ENCODE results near the gene HSD17B10.

The HSD17B10 gene

GRCh38 chrX:53481093-53481492 lies 46.9 kb upstream of the HSD17B10 start:
- Histone ChIP-seq H3K4me3 (ENCODE audit: low read depth, low read length, poor library complexity, severe bottlenecking) (no peak overlapping the region), H3K9me3 (ENCODE audit: low read length) (no peaks in the 10 kb centered on the region), H3K27me3 (ENCODE audit: insufficient read depth, low read length) (no peaks in the 10 kb centered on the region), H3K27ac (ENCODE audit: low read depth, low read length, poor library complexity, severe bottlenecking) (no peak overlapping the region), H3F3A (ENCODE audit: insufficient read depth, low read length) (no peaks in the 10 kb centered on the region), H3K4me1 (ENCODE audit: insufficient read depth, low read length, severe bottlenecking) (no peaks in the 10 kb centered on the region), H4K20me1 (ENCODE audit: insufficient read depth, low read length) (no peaks in the 10 kb centered on the region), H3K4me2 (ENCODE audit: low read length) (no peak overlapping the region), H3K79me2 (ENCODE audit: insufficient read depth, low read length) (no peaks in the 10 kb centered on the region), H3K9me2 (ENCODE audit: low read depth, low read length) (no peaks in the 10 kb centered on the region), H3K9ac (ENCODE audit: low read length) (no peak overlapping the region), H3K36me3 (ENCODE audit: insufficient read depth, low read length) (no peaks in the 10 kb centered on the region), H2AFZ (ENCODE audit: low read length) (no peak overlapping the region)
- TF ChIP-seq EZH2 (IDR thresholded peaks at IDR 0.05; ENCODE audit: borderline replicate concordance, low read length) = no peak
- TF ChIP-seq CTCF (IDR thresholded peaks at IDR 0.05; ENCODE audit: low read length) = peak; percentile 39; the same call in 1 of the 2 replicates

- no peak for TF ChIP-seq CTCF (IDR thresholded peaks at IDR 0.05; ENCODE audit: low read length)
- no peak for TF ChIP-seq EZH2 (IDR thresholded peaks at IDR 0.05; ENCODE audit: borderline replicate concordance, low read length)
- no peaks in the 10 kb centered on the region for H3K27me3 ChIP-seq (ENCODE audit: insufficient read depth, low read length)
- H3K79me2 ChIP-seq (ENCODE audit: insufficient read depth, low read length) = no peaks in the 10 kb centered on the region
- no peaks in the 10 kb centered on the region for H3K4me1 ChIP-seq (ENCODE audit: insufficient read depth, low read length, severe bottlenecking)
- no peak overlapping the region for H3K4me3 ChIP-seq (ENCODE audit: low read depth, low read length, poor library complexity, severe bottlenecking)
- no peaks in the 10 kb centered on the region for H4K20me1 ChIP-seq (ENCODE audit: insufficient read depth, low read length)
- H3K36me3 ChIP-seq (ENCODE audit: insufficient read depth, low read length) = no peaks in the 10 kb centered on the region
- no peaks in the 10 kb centered on the region for H3K9me2 ChIP-seq (ENCODE audit: low read depth, low read length)
- no peak overlapping the region for H3K9ac ChIP-seq (ENCODE audit: low read length)
- H3K27ac ChIP-seq (ENCODE audit: low read depth, low read length, poor library complexity, severe bottlenecking) = no peak overlapping the region
- H2AFZ ChIP-seq (ENCODE audit: low read length) = no peak overlapping the region
- no peak overlapping the region for H3K4me2 ChIP-seq (ENCODE audit: low read length)
- no peaks in the 10 kb centered on the region for H3F3A ChIP-seq (ENCODE audit: insufficient read depth, low read length)
- no peaks in the 10 kb centered on the region for H3K9me3 ChIP-seq (ENCODE audit: low read length)
Observed at GRCh38 chrX:53479301-53479700, 45.1 kb upstream of the HSD17B10 start.

GRCh38 chrX:53476371-53476770 lies 42.2 kb upstream of the HSD17B10 start:
- no peak overlapping the region for H2AFZ ChIP-seq (ENCODE audit: low read length)
- TF ChIP-seq CTCF (IDR thresholded peaks at IDR 0.05; ENCODE audit: low read length) = no peak
- no peak for TF ChIP-seq EZH2 (IDR thresholded peaks at IDR 0.05; ENCODE audit: borderline replicate concordance, low read length)
- no peaks in the 10 kb centered on the region for H3K9me2 ChIP-seq (ENCODE audit: low read depth, low read length)
- no peaks in the 10 kb centered on the region for H3K4me1 ChIP-seq (ENCODE audit: insufficient read depth, low read length, severe bottlenecking)
- no peaks in the 10 kb centered on the region for H3K27me3 ChIP-seq (ENCODE audit: insufficient read depth, low read length)
- no peaks in the 10 kb centered on the region for H3F3A ChIP-seq (ENCODE audit: insufficient read depth, low read length)
- H3K36me3 ChIP-seq (ENCODE audit: insufficient read depth, low read length) = no peaks in the 10 kb centered on the region
- H4K20me1 ChIP-seq (ENCODE audit: insufficient read depth, low read length) = no peaks in the 10 kb centered on the region
- H3K9ac ChIP-seq (ENCODE audit: low read length) = no peak overlapping the region
- H3K4me2 ChIP-seq (ENCODE audit: low read length) = no peak overlapping the region
- H3K27ac ChIP-seq (ENCODE audit: low read depth, low read length, poor library complexity, severe bottlenecking) = no peak overlapping the region
- no peaks in the 10 kb centered on the region for H3K79me2 ChIP-seq (ENCODE audit: insufficient read depth, low read length)
- H3K4me3 ChIP-seq (ENCODE audit: low read depth, low read length, poor library complexity, severe bottlenecking) = no peak overlapping the region
- no peaks in the 10 kb centered on the region for H3K9me3 ChIP-seq (ENCODE audit: low read length)
